Brain microvascular endothelial cell (primary cell): ENCODE measurements around the gene OR2AG1.

Source experiments
- DNase-seq: peaks from one replicate; pipeline ENCODE4 v3.0.0-alpha.2; 2020
- H3K27ac ChIP-seq: fragments of 250-450 bp; sonication (Bioruptor Pico); 2 replicates; pipeline ENCODE4 v1.5.1; 2020; ENCODE audit warnings: mild to moderate bottlenecking, moderate library complexity
- H3K27me3 ChIP-seq: fragments of 250-450 bp; sonication (Bioruptor Pico); replicated peaks from 2 replicates; pipeline ENCODE4 v1.5.1; 2020; ENCODE audit warnings: mild to moderate bottlenecking
- H3K36me3 ChIP-seq: fragments of 250-450 bp; sonication (Bioruptor Pico); replicated peaks from 2 replicates; pipeline ENCODE4 v1.5.1; 2020; ENCODE audit warnings: mild to moderate bottlenecking
- H3K4me3 ChIP-seq: 2 replicates; pipeline ENCODE4 v1.5.1; 2011; ENCODE audit warnings: low read depth, mild to moderate bottlenecking, control low read depth, low read length, moderate library complexity
- CTCF ChIP-seq: IDR thresholded peaks from 2 replicates; pipeline ENCODE4 v1.5.1; 2011; ENCODE audit warnings: low read depth, mild to moderate bottlenecking, moderate library complexity, low read length, control low read depth, inconsistent platforms; ENCODE audit errors: missing control alignments
- in situ Hi-C: cut with HindIII; loops from 2 replicates; pipeline ENCODE4 v1.10.0; 2017; ENCODE audit warnings: low sequenced_read_pairs, low pct_ligation_motif_present

The OR2AG1 gene

GRCh38 chr11:6771926-6772893 is 10.6 kb upstream of the OR2AG1 start, which contains the start of gene OR2AG2:
TSS of gene OR2AG2 (minus strand) at chr11:6771976. CDS start at chr11:6768957, 3,019 bp downstream.
- Histone ChIP-seq H3K27me3 (no peaks in the 10 kb centered on the region), H3K4me3 (no peak within 1 kb of the TSS), H3K27ac (no peak within 1 kb of the TSS), H3K36me3 (no peaks in the 10 kb centered on the region)
- in situ Hi-C loops: no loop called here
- TF ChIP-seq CTCF: no peak
- DNase-seq: no peak

DNA sequence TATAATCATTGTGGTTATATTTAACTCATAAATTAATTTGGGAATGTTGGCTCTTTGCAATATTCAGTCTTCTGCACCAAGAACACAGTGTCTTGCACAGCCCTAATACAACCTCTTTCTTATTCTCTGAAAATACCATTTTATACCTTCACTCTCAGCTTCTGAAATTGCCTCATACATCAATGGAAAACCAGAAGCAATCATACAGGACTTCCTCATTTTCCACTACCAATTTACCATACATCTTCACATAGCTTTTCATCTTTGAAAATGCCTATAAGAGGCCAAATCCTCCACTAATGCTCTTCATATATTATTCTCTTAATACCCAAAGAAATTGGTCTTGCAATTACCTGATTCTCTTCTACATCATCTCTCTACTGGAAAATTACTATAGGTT is 4.3 kb upstream of the OR2AG1 start:
- Histone ChIP-seq H3K36me3 (no peaks in the 10 kb centered on the region), H3K27ac (no peak overlapping the region), H3K27me3 (no peaks in the 10 kb centered on the region), H3K4me3 (no peak overlapping the region)
- TF ChIP-seq CTCF: no peak
- no peak for DNase-seq
- in situ Hi-C loops: no loop called here

GRCh38 chr11:6780829-6781228 is 2.0 kb upstream of the OR2AG1 start:
- Histone ChIP-seq H3K27me3 (no peaks in the 10 kb centered on the region), H3K4me3 (no peak overlapping the region), H3K27ac (no peak overlapping the region), H3K36me3 (no peaks in the 10 kb centered on the region)
- no peak for TF ChIP-seq CTCF
- DNase-seq: no peak
- in situ Hi-C loops: no loop called here

DNA sequence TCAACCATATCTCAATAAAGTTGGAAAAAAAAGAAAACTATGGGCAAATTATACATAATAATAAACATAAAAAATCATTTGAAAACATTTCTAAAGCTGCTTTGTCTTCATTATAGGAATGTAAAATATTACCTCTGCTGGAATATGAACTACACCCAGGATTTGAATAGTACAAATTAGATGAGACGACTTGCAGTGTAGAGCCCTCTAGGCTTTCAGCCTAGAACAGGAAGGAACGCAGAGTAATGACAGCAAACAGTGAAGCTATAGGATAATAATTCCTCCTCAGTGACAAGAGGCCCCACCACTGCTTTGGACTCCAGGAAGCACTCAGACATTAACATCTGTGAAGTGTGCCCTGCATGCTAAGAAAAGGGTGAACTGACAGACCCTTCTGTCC is 7.7 kb downstream of the OR2AG1 start:
- DNase-seq: no peak
- Histone ChIP-seq H3K4me3 (no peak overlapping the region), H3K36me3 (no peaks in the 10 kb centered on the region), H3K27ac (no peak overlapping the region), H3K27me3 (no peaks in the 10 kb centered on the region)
- TF ChIP-seq CTCF: no peak
- in situ Hi-C loops: no loop called here

GRCh38 chr11:6794639-6795038 is 11.8 kb downstream of the OR2AG1 start:
- Histone ChIP-seq H3K27ac (no peak overlapping the region), H3K4me3 (no peak overlapping the region), H3K36me3 (no peaks in the 10 kb centered on the region), H3K27me3 (no peaks in the 10 kb centered on the region)
- in situ Hi-C loops: no loop called here
- TF ChIP-seq CTCF: no peak
- DNase-seq: no peak
